Fibroblast of lung (primary cell): Measurements from ENCODE around the gene RCBTB2. TPM values are rescaled to one million over a fixed set of nuclear protein-coding genes. Genes with fewer than 3 reads are reported as not detected.

Source experiments
- DNase-seq, 2 donors: peaks; one replicate each; pipeline versions ENCODE4 v3.0.0 to v3.0.0-alpha.2; 2010; ENCODE audit warnings: low read depth in 2 of 2
- H2AFZ ChIP-seq: 2 replicates; pipeline ENCODE4 v1.5.1; 2012; ENCODE audit warnings: low read length, control low read depth, inconsistent platforms
- H3K27ac ChIP-seq: 2 replicates; pipeline ENCODE4 v1.5.1; 2011; ENCODE audit warnings: low read length, control low read depth; ENCODE audit not compliant: insufficient read depth
- H3K27me3 ChIP-seq: 2 replicates; pipeline ENCODE4 v1.5.1; 2011; ENCODE audit warnings: mild to moderate bottlenecking, low read length; ENCODE audit not compliant: control insufficient read depth, insufficient read depth
- H3K36me3 ChIP-seq: 2 replicates; pipeline ENCODE4 v1.5.1; 2011; ENCODE audit warnings: low read length; ENCODE audit not compliant: control insufficient read depth, insufficient read depth
- H3K4me1 ChIP-seq: 2 replicates; pipeline ENCODE4 v1.5.1; 2011; ENCODE audit warnings: low read length; ENCODE audit not compliant: control insufficient read depth, insufficient read depth; ENCODE audit errors: extremely low read depth
- H3K4me2 ChIP-seq: 2 replicates; pipeline ENCODE4 v1.5.1; 2011; ENCODE audit warnings: low read length, control low read depth; ENCODE audit not compliant: insufficient read depth; ENCODE audit errors: extremely low read depth
- H3K4me3 ChIP-seq, 4 experiments: fragments of 200-600 bp in 1 of 4; sonication (generic) in 1 of 4; replicated peaks in 1 of 4; 2 replicates each; pipeline ENCODE4 v1.5.1; 2011 to 2016; ENCODE audit warnings: low read length in 4 of 4, low read depth in 3 of 4, mild to moderate bottlenecking in 3 of 4, control low read depth in 2 of 4, inconsistent platforms in 1 of 4, mixed read lengths in 1 of 4; ENCODE audit not compliant: insufficient read depth in 1 of 4; ENCODE audit errors: control extremely low read depth in 1 of 4
- H3K79me2 ChIP-seq: 2 replicates; pipeline ENCODE4 v1.5.1; 2012; ENCODE audit warnings: mild to moderate bottlenecking, low read length, inconsistent platforms; ENCODE audit not compliant: control insufficient read depth, insufficient read depth
- H3K9ac ChIP-seq: 2 replicates; pipeline ENCODE4 v1.5.1; 2011; ENCODE audit warnings: mild to moderate bottlenecking, low read length, control low read depth; ENCODE audit not compliant: insufficient read depth
- H3K9me3 ChIP-seq: 2 replicates; pipeline ENCODE4 v1.5.1; 2012; ENCODE audit warnings: low read depth, low read length; ENCODE audit not compliant: control insufficient read depth, insufficient read depth
- H4K20me1 ChIP-seq: 2 replicates; pipeline ENCODE4 v1.5.1; 2011; ENCODE audit warnings: low read length; ENCODE audit not compliant: control insufficient read depth, insufficient read depth; ENCODE audit errors: extremely low read depth
- CTCF ChIP-seq, 2 donors: IDR thresholded peaks in 1 of 2; conservative IDR thresholded peaks in 1 of 2; 1 replicate in 1 of 2; 2 replicates in 1 of 2; pipeline ENCODE4 v1.5.1; 2011 to 2012; ENCODE audit warnings: low read length in 2 of 2, control low read depth in 1 of 2, inconsistent platforms in 1 of 2, low read depth in 1 of 2, mild to moderate bottlenecking in 1 of 2
- EZH2 ChIP-seq: IDR thresholded peaks from 2 replicates; pipeline ENCODE4 v1.5.1; 2012; ENCODE audit warnings: low read length, control low read depth, mild to moderate bottlenecking; ENCODE audit errors: missing control alignments
- polyA plus RNA-seq, 2 donors: library from polyadenylated mRNA; depleted of rRNA in 1 of 2; stranded (reverse) in 1 of 2; unstranded in 1 of 2; fragments of >200 nt; gene quantifications; 2 replicates each; pipeline ENCODE4 v1.2.1, GENCODE V29; 2011 to 2012; ENCODE audit warnings: missing spikeins in 1 of 2
- total RNA-seq: library from RNA; depleted of rRNA; stranded (reverse); fragments of >200 nt; gene quantifications from 2 replicates; pipeline ENCODE4 v1.2.1, GENCODE V29; 2014

Gene RCBTB2
- total and polyA plus RNA-seq, 2 donors (not counting 1 experiment from before 2014, with no cell fraction given): 8.4 to 9.6 TPM

GRCh38 chr13:48493851-48494250 is 39.0 kb downstream of the RCBTB2 start:
- H2AFZ ChIP-seq: no peak overlapping the region
- H3K4me2 ChIP-seq: no peak overlapping the region
- no peak overlapping the region for H3K4me3 ChIP-seq
- H3K27ac ChIP-seq: no peak overlapping the region
- no peaks in the 10 kb centered on the region for H3K27me3 ChIP-seq
- TF ChIP-seq EZH2 (no peak), CTCF (conservative IDR thresholded peaks at IDR 0.05 in 1 of 2, IDR thresholded peaks at IDR 0.05 in 1 of 2; ENCODE audit: low read depth in 1 of 2, low read length in 2 of 2) (no peak)
- H3K36me3 ChIP-seq: no peaks in the 10 kb centered on the region
- H3K9ac ChIP-seq: no peak overlapping the region
- no peaks in the 10 kb centered on the region for H3K79me2 ChIP-seq
- no peaks in the 10 kb centered on the region for H3K4me1 ChIP-seq
- H3K9me3 ChIP-seq: no peaks in the 10 kb centered on the region
- no peaks in the 10 kb centered on the region for H4K20me1 ChIP-seq
- peak; percentile 15 to 63 for DNase-seq

GRCh38 chr13:48493066-48493765 is 39.7 kb downstream of the RCBTB2 start:
- H3K9ac ChIP-seq: no peak overlapping the region

More at GRCh38 chr13:48493066-48493765, 39.7 kb downstream of the RCBTB2 start:
- no peak for TF ChIP-seq CTCF (conservative IDR thresholded peaks at IDR 0.05 in 1 of 2, IDR thresholded peaks at IDR 0.05 in 1 of 2; ENCODE audit: low read depth in 1 of 2, low read length in 2 of 2)
- TF ChIP-seq EZH2: no peak
- H3K27ac ChIP-seq: no peak overlapping the region
- no peaks in the 10 kb centered on the region for H3K36me3 ChIP-seq
- no peaks in the 10 kb centered on the region for H4K20me1 ChIP-seq
- no peaks in the 10 kb centered on the region for H3K79me2 ChIP-seq
- H3K4me2 ChIP-seq: no peak overlapping the region
- no peaks in the 10 kb centered on the region for H3K27me3 ChIP-seq
- no peaks in the 10 kb centered on the region for H3K9me3 ChIP-seq
- H3K4me1 ChIP-seq: no peaks in the 10 kb centered on the region
- no peak for DNase-seq
- H2AFZ ChIP-seq: no peak overlapping the region
- peak overlapping the region in 1 of 4 experiments; percentile 45 for H3K4me3 ChIP-seq
